Neural progenitor cell (in vitro differentiated cells): ENCODE results near the gene TPPP. TPM values are rescaled to one million over a fixed set of nuclear protein-coding genes. Genes with fewer than 3 reads are reported as not detected.

Experiments
- total RNA-seq: library from RNA; depleted of rRNA; stranded (reverse); fragments of >200 nt; gene quantifications from 2 replicates; pipeline ENCODE4 v1.2.3, GENCODE V29; 2015; ENCODE audit warnings: low replicate concordance

TPPP gene
- total RNA-seq, 1 donor from 2014 or later, result not detected

Other genes with a start within 250 kb of the TPPP start
- gene SLC9A3, start 168.9 kb downstream of the TPPP start, total RNA-seq, result 1.4 and 3.6 TPM in 2 replicates
- 17.2 and 21.5 TPM in 2 replicates for gene CEP72, start 81.0 kb downstream of the TPPP start, total RNA-seq
- gene ZDHHC11B, start 91.4 kb upstream of the TPPP start, total RNA-seq, result 0.25 and 0.60 TPM in 2 replicates
- 0.92 and 9.5 TPM in 2 replicates for gene ZDHHC11, start 157.6 kb upstream of the TPPP start, total RNA-seq
- gene BRD9, start 199.4 kb upstream of the TPPP start, total RNA-seq, result 37.5 and 45.1 TPM in 2 replicates
- 32.3 and 32.6 TPM in 2 replicates for gene TRIP13, start 199.5 kb upstream of the TPPP start, total RNA-seq